ENCODE data around the gene TGFBR3L. TPM values are rescaled to one million over a fixed set of nuclear protein-coding genes. Genes with fewer than 3 reads are reported as not detected.
A peak's percentile ranks its signal among the peaks of the same experiment; 100 is the strongest.

Gene TGFBR3L
- total and polyA plus RNA-seq, 2 of the 13 experiments (the other 11 are each of a cell fraction or from before 2014, with no cell fraction given), result 0.20 to 1.0 TPM

DNA sequence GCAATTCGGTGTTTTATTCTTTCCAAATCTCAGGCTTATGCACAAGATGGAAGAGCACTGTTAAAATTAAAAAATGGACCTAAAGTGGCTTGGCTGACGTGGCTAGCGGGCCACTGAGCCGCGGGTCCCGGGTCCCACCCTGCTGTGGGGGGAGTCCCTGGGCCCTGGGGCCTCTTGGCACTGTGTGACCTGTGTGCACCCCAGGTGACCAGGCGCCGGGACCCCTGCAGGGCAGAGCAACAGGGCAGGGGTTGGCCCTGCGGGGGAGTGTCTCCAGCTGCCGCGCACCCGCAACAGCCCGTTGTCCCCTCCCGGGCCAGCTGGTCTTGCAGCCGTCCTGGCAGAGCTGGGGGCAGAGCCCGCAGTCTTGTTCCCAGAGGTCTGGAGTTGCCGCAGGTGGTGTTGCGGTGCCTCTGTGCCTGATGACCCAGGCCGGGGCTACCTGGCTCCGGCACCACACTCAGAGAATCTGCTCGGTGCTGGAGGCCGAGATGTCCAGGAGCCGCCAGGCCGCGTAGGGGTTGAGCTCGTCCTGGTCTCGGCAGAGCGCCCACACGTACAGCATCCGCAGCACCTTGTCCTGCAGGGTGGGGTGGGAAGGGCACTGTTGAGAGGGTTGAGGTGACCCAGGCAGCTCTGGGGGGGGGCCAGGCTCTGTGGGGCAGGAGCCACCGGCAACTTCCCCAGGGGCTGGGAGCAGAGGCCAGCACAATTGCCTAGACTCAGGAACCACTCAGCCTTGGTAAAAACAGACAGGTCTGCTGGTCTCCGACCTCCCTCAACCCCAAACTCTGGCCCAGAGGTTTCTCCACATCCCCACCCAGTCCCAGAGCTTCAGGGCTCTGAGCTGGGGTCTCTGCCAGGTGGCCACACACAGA is 12.3 kb downstream of the TGFBR3L start (continued):
- TF ChIP-seq, protein P1, sequence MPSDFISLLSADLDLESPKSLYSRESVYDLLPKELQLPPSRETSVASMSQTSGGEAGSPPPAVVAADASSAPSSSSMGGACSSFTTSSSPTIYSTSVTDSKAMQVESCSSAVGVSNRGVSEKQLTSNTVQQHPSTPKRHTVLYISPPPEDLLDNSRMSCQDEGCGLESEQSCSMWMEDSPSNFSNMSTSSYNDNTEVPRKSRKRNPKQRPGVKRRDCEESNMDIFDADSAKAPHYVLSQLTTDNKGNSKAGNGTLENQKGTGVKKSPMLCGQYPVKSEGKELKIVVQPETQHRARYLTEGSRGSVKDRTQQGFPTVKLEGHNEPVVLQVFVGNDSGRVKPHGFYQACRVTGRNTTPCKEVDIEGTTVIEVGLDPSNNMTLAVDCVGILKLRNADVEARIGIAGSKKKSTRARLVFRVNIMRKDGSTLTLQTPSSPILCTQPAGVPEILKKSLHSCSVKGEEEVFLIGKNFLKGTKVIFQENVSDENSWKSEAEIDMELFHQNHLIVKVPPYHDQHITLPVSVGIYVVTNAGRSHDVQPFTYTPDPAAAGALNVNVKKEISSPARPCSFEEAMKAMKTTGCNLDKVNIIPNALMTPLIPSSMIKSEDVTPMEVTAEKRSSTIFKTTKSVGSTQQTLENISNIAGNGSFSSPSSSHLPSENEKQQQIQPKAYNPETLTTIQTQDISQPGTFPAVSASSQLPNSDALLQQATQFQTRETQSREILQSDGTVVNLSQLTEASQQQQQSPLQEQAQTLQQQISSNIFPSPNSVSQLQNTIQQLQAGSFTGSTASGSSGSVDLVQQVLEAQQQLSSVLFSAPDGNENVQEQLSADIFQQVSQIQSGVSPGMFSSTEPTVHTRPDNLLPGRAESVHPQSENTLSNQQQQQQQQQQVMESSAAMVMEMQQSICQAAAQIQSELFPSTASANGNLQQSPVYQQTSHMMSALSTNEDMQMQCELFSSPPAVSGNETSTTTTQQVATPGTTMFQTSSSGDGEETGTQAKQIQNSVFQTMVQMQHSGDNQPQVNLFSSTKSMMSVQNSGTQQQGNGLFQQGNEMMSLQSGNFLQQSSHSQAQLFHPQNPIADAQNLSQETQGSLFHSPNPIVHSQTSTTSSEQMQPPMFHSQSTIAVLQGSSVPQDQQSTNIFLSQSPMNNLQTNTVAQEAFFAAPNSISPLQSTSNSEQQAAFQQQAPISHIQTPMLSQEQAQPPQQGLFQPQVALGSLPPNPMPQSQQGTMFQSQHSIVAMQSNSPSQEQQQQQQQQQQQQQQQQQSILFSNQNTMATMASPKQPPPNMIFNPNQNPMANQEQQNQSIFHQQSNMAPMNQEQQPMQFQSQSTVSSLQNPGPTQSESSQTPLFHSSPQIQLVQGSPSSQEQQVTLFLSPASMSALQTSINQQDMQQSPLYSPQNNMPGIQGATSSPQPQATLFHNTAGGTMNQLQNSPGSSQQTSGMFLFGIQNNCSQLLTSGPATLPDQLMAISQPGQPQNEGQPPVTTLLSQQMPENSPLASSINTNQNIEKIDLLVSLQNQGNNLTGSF (CRISPR knock-in tag; IDR thresholded peaks at IDR 0.05), result no peak
- TF ChIP-seq ZNF10 (CRISPR knock-in tag; IDR thresholded peaks at IDR 0.05; ENCODE audit: borderline replicate concordance, low read depth) (no peak), RFX5 (IDR thresholded peaks at IDR 0.05; ENCODE audit: low read depth, low read length) (no peak), ZNF329 (CRISPR knock-in tag; IDR thresholded peaks at IDR 0.05; ENCODE audit: low read depth) (no peak), AGO2 (optimal IDR thresholded peaks at IDR 0.05; ENCODE audit: low read depth, low read length) (peak; percentile 90), ZNF143 (CRISPR knock-in tag; IDR thresholded peaks at IDR 0.05) (no peak), ZNF724P (CRISPR knock-in tag; IDR thresholded peaks at IDR 0.05; ENCODE audit: borderline replicate concordance) (no peak), ZNF530 (CRISPR knock-in tag; IDR thresholded peaks at IDR 0.05; ENCODE audit: low read depth) (no peak)
- TF ChIP-seq, protein P2, sequence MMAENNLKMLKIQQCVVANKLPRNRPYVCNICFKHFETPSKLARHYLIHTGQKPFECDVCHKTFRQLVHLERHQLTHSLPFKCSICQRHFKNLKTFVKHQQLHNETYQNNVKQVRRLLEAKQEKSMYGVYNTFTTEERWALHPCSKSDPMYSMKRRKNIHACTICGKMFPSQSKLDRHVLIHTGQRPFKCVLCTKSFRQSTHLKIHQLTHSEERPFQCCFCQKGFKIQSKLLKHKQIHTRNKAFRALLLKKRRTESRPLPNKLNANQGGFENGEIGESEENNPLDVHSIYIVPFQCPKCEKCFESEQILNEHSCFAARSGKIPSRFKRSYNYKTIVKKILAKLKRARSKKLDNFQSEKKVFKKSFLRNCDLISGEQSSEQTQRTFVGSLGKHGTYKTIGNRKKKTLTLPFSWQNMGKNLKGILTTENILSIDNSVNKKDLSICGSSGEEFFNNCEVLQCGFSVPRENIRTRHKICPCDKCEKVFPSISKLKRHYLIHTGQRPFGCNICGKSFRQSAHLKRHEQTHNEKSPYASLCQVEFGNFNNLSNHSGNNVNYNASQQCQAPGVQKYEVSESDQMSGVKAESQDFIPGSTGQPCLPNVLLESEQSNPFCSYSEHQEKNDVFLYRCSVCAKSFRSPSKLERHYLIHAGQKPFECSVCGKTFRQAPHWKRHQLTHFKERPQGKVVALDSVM (CRISPR knock-in tag; IDR thresholded peaks at IDR 0.05), result no peak
- TF ChIP-seq, protein P3, sequence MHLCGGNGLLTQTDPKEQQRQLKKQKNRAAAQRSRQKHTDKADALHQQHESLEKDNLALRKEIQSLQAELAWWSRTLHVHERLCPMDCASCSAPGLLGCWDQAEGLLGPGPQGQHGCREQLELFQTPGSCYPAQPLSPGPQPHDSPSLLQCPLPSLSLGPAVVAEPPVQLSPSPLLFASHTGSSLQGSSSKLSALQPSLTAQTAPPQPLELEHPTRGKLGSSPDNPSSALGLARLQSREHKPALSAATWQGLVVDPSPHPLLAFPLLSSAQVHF (CRISPR knock-in tag; IDR thresholded peaks at IDR 0.05), result no peak
- TF ChIP-seq, protein P4, sequence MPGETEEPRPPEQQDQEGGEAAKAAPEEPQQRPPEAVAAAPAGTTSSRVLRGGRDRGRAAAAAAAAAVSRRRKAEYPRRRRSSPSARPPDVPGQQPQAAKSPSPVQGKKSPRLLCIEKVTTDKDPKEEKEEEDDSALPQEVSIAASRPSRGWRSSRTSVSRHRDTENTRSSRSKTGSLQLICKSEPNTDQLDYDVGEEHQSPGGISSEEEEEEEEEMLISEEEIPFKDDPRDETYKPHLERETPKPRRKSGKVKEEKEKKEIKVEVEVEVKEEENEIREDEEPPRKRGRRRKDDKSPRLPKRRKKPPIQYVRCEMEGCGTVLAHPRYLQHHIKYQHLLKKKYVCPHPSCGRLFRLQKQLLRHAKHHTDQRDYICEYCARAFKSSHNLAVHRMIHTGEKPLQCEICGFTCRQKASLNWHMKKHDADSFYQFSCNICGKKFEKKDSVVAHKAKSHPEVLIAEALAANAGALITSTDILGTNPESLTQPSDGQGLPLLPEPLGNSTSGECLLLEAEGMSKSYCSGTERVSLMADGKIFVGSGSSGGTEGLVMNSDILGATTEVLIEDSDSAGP (CRISPR knock-in tag; IDR thresholded peaks at IDR 0.05; ENCODE audit: borderline replicate concordance), result peak; percentile 28; the same call in 1 of the 2 replicates
- TF ChIP-seq, protein P5, sequence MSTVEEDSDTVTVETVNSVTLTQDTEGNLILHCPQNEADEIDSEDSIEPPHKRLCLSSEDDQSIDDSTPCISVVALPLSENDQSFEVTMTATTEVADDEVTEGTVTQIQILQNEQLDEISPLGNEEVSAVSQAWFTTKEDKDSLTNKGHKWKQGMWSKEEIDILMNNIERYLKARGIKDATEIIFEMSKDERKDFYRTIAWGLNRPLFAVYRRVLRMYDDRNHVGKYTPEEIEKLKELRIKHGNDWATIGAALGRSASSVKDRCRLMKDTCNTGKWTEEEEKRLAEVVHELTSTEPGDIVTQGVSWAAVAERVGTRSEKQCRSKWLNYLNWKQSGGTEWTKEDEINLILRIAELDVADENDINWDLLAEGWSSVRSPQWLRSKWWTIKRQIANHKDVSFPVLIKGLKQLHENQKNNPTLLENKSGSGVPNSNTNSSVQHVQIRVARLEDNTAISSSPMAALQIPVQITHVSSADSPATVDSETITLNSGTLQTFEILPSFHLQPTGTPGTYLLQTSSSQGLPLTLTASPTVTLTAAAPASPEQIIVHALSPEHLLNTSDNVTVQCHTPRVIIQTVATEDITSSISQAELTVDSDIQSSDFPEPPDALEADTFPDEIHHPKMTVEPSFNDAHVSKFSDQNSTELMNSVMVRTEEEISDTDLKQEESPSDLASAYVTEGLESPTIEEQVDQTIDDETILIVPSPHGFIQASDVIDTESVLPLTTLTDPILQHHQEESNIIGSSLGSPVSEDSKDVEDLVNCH (CRISPR knock-in tag; IDR thresholded peaks at IDR 0.05), result no peak

All from HepG2 (cell line).